IPS DF 6.9 (cell line): Measurements from ENCODE around the gene OR2T33.

ENCODE experiments used
- DNase-seq: peaks from one replicate; pipeline ENCODE4 v3.0.0-alpha.2; 2013; ENCODE audit warnings: low read depth, low spot score
- H3K27ac ChIP-seq: one replicate; pipeline ENCODE4 v1.5.1; 2013; ENCODE audit warnings: low read length, control low read depth
- H3K27me3 ChIP-seq: 2 replicates; pipeline ENCODE4 v1.6.1; 2013; ENCODE audit warnings: mild to moderate bottlenecking, low read length; ENCODE audit not compliant: control insufficient read depth, insufficient read depth
- H3K36me3 ChIP-seq: 2 replicates; pipeline ENCODE4 v1.6.1; 2013; ENCODE audit warnings: low read length; ENCODE audit not compliant: control insufficient read depth, insufficient read depth
- H3K4me1 ChIP-seq: 2 replicates; pipeline ENCODE4 v1.6.1; 2013; ENCODE audit warnings: low read length; ENCODE audit not compliant: control insufficient read depth, insufficient read depth
- H3K4me3 ChIP-seq: 2 replicates; pipeline ENCODE4 v1.5.1; 2013; ENCODE audit warnings: mild to moderate bottlenecking, low read length
- H3K9me3 ChIP-seq: 2 replicates; pipeline ENCODE4 v1.6.1; 2013; ENCODE audit warnings: low read length, inconsistent platforms; ENCODE audit not compliant: control insufficient read depth, insufficient read depth
- WGBS: extraction: QIAGEN DNeasy Blood & Tissue Kit; methylation state at CpG from one replicate; pipeline ENCODE4 v1.1.7; 2013; ENCODE audit warnings: mixed read lengths, missing lambda C conversion rate; ENCODE audit not compliant: insufficient read length, insufficient coverage; 5-methylcytosine and 5-hydroxymethylcytosine counted together

Gene OR2T33

DNA sequence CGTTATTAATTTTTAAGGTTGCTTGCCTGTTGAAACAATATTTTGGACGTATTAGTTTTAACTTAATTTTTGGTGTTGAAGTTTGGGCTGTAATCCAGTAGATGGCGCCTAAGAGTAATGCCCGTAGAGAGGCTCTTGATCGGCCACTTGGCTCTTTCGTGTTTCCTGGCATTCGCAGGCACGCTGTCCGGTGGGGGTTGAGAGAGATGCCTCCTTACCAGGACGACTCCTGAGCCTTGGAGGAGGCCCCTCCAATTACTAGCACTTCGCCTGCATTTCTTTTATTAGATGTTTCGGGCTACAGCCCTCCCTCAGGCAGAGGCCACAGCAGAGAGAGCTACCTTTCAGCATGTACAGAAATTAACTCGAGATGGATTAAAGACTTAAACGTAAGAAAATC lies 34.6 kb downstream of the OR2T33 start:
- no peak for DNase-seq
- no peak overlapping the region for H3K27ac ChIP-seq
- WGBS = no CpG with 5 or more reads among the region's 14 CpGs
- peaks cover 4% of the 10 kb centered on the region for H3K9me3 ChIP-seq
- no peaks in the 10 kb centered on the region for H3K27me3 ChIP-seq
- no peak overlapping the region for H3K4me3 ChIP-seq
- no peaks in the 10 kb centered on the region for H3K4me1 ChIP-seq
- no peaks in the 10 kb centered on the region for H3K36me3 ChIP-seq

DNA sequence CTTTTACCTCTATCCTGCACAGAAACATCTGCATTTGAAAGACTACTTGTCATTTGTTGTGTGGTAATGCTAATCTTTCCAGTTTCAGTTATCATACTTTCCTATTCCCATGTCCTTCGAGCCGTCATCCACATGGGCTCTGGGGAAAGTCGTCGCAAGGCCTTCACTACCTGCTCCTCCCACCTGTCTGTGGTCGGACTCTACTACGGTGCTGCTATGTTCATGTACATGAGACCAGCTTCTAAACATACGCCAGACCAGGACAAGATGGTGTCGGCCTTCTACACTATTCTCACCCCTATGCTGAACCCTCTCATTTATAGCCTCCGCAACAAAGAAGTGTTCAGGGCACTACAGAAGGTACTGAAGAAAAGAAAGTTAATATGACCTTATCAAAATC lies 38.3 kb downstream of the OR2T33 start:
- WGBS = no CpG with 5 or more reads among the region's 9 CpGs
- Histone ChIP-seq H3K4me3 (no peak overlapping the region), H3K27ac (no peak overlapping the region), H3K27me3 (no peaks in the 10 kb centered on the region), H3K9me3 (peaks cover 4% of the 10 kb centered on the region), H3K36me3 (no peaks in the 10 kb centered on the region), H3K4me1 (no peaks in the 10 kb centered on the region)
- DNase-seq = no peak

DNA sequence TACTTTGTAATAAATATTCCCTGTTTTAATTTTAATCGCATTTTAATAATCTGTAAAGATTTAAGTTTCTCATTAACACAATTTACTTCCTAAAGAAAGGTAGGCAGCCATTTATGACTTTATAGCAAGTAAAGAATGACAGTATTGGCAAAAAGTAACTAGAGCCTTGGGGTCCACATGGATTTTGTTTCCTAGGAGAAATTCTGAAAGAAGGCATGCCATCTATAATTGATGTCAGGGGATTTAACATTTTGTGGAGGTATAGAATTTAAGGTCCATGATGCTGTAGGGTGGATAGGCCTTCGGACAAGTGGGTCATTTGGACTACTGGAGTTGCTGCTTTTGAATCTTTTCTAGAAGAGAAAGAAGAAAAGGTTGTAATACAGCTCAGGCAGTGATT lies 46.7 kb downstream of the OR2T33 start, which contains the start of gene OR2M4:
OR2M4 (plus strand) TSS at position 301 of the 400 bp plus-strand sequence. CDS start 7,512 bp downstream, outside the sequence.
- Histone ChIP-seq H3K4me1 (no peaks in the 10 kb centered on the region), H3K4me3 (no peak within 1 kb of the TSS), H3K27me3 (no peaks in the 10 kb centered on the region), H3K27ac (no peak within 1 kb of the TSS), H3K36me3 (no peaks in the 10 kb centered on the region), H3K9me3 (peaks cover 12% of the 10 kb centered on the region)
- WGBS = no CpG with 5 or more reads among the region's 2 CpGs
- DNase-seq = no peak

DNA sequence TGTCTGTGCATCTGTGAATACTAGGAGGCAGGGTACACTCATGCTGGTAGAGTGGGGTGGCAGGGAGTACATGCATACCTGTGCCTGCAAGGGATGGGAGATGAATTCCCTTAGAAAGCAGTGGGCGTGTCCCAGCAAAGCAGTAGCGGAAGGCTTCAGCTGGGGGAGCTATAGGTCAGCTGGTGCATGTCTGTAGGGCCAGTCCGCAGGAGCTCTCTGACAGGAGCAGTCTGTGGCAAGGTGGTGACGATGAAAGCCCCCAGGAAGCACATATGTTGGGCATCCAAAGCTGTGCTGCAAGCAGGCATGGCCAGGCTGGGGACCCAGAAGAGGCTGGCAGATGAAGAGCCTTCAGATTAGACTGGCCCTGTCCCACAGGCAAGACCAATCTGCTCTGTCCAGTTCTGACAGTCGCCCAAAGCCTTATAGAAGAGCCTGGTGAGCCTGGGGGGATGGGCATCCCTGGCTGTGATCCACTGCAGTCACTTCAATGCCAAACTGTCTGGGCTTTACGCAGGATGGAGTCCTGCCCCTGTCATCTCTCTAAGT lies 48.3 kb downstream of the OR2T33 start:
- H3K27me3 ChIP-seq = no peaks in the 10 kb centered on the region
- WGBS = no CpG with 5 or more reads among the region's 6 CpGs

DNA sequence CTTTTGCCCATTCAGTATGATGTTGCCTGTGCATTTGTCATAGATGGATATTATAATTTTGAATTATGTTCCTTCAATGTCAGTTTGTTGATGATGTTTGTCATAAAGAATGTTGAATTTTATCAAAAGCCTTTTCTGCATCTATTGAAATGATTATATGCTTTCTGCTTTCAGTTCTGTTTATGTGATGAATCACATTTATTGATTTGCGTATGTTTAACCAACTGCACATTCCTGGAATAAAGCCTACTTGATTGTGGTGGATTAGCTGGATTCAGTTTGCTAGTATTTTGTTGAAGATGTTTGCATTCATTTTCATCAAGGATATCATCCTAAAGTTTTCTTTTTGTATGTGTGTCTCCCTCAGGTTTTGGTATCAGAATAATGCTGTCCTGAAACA lies 52.2 kb downstream of the OR2T33 start:
- no peak for DNase-seq
- H3K36me3 ChIP-seq = no peaks in the 10 kb centered on the region
- no peak overlapping the region for H3K4me3 ChIP-seq
- WGBS = no CpG with 5 or more reads among the region's 1 CpG
- H3K27me3 ChIP-seq = no peaks in the 10 kb centered on the region
- H3K4me1 ChIP-seq = no peaks in the 10 kb centered on the region
- H3K27ac ChIP-seq = no peak overlapping the region
- H3K9me3 ChIP-seq = peaks cover 10% of the 10 kb centered on the region

More for the DNA sequence above, 48.3 kb downstream of the OR2T33 start:
- Histone ChIP-seq H3K9me3 (peaks cover 12% of the 10 kb centered on the region), H3K4me1 (no peaks in the 10 kb centered on the region), H3K27ac (no peak overlapping the region), H3K4me3 (no peak overlapping the region), H3K36me3 (no peaks in the 10 kb centered on the region)
- DNase-seq = no peak
